Ovary (tissue), 9 donors: ENCODE results near the gene SMIM1. TPM values are rescaled to one million over a fixed set of nuclear protein-coding genes. Genes with fewer than 3 reads are reported as not detected.

ENCODE experiments used
- polyA plus RNA-seq, 2 donors: library from polyadenylated mRNA; stranded (reverse); fragments of 200-250 nt in 1 of 2; fragments of 350-450 nt in 1 of 2; fragmentation: Illumina TruSeq in 1 of 2; extraction: RNeasy Lipid Tissue Mini Kit (QIAGEN cat#74804) in 1 of 2; gene quantifications; one replicate each; pipeline ENCODE4 v1.2.3, GENCODE V29; 2013 to 2014
- small RNA-seq: library from RNA; depleted of rRNA; stranded (forward); fragments of <200 nt; gene quantifications from one replicate; pipeline ENCODE3, GENCODE V24; 2016
- total RNA-seq, 7 donors: library from RNA; depleted of rRNA in 2 of 7; stranded (reverse); fragments of >200 nt in 2 of 7; fragmentation: NEBNext Ultra II Directional in 3 of 7; extraction: Animal tissue kit (Norgen Biotek cat#: 25700) in 3 of 7; gene quantifications; one replicate each; pipeline versions ENCODE4 v1.1.0 to v1.2.4, GENCODE V29; 2016 to 2023
- donor health status: DM: no; HTN: no; CAD: no; lungs with moderate emphysema.
- donor health status: DM: no; HTN: no; CAD: no.
- donor health status: Bipolar disorder and iron deficiency.
- donor health status: DM: yes; HTN: yes; CAD: no.
- donor health status: DM: no; HTN: no; CAD: no.
- donor health status: DM: yes; HTN: yes; CAD: no.

SMIM1 gene
- total and polyA plus RNA-seq, 9 donors, result 7.1 to 22.1 (median 18.7) TPM; not detected in 1

Small RNAs within 50 kb of the gene (small RNA-seq; reads per million reads assigned to genes)
- gene RF02197 (not detected), gene RN7SL574P (not detected)

Other genes starting within 250 kb of the SMIM1 start
- 100 to 1,000 TPM in 1 of 7 donors, 10 to 100 TPM in 5, 1 to 10 TPM in 1; 6.0 to 117 (median 14.6) TPM for gene MEGF6, start 161.2 kb upstream of the SMIM1 start, total RNA-seq
- 10 to 100 TPM in 1 of 2 donors, under 1 TPM in 1; 0.10 to 12.0 TPM for gene MEGF6, start 161.2 kb upstream of the SMIM1 start, polyA plus RNA-seq
- gene TPRG1L, start 147.7 kb upstream of the SMIM1 start, total RNA-seq, result 10 to 100 TPM; 25.3 to 51.1 (median 44.2) TPM
- gene TPRG1L, start 147.7 kb upstream of the SMIM1 start, polyA plus RNA-seq, result 10 to 100 TPM; 40.1 to 71.5 TPM
- 10 to 100 TPM; 10.3 to 16.7 (median 15.8) TPM for gene WRAP73, start 122.6 kb upstream of the SMIM1 start, total RNA-seq
- 10 to 100 TPM in 1 of 2 donors, 1 to 10 TPM in 1; 5.3 to 18.0 TPM for gene WRAP73, start 122.6 kb upstream of the SMIM1 start, polyA plus RNA-seq
- gene TP73, start 120.2 kb upstream of the SMIM1 start, total RNA-seq, result 1 to 10 TPM in 1 of 7 donors, under 1 TPM in 6; 0.13 to 7.5 (median 0.47) TPM
- gene TP73, start 120.2 kb upstream of the SMIM1 start, polyA plus RNA-seq, result under 1 TPM; 0.03 to 0.04 TPM
- gene CCDC27, start 20.3 kb upstream of the SMIM1 start, total RNA-seq, result not detected
- gene CCDC27, start 20.3 kb upstream of the SMIM1 start, polyA plus RNA-seq, result under 1 TPM in 1 of 2 donors, not detected in 1; 0.05 TPM
- 10 to 100 TPM; 26.7 to 60.7 (median 47.6) TPM for gene LRRC47, start 23.7 kb downstream of the SMIM1 start, total RNA-seq
- 10 to 100 TPM; 28.0 to 50.6 TPM for gene LRRC47, start 23.7 kb downstream of the SMIM1 start, polyA plus RNA-seq
- gene CEP104, start 84.5 kb downstream of the SMIM1 start, total RNA-seq, result 10 to 100 TPM; 14.9 to 40.7 (median 37.6) TPM
- 10 to 100 TPM in 1 of 2 donors, 1 to 10 TPM in 1; 7.9 to 39.0 TPM for gene CEP104, start 84.5 kb downstream of the SMIM1 start, polyA plus RNA-seq
- 10 to 100 TPM in 4 of 7 donors, 1 to 10 TPM in 3; 7.6 to 12.8 (median 11.0) TPM for gene DFFB, start 84.7 kb downstream of the SMIM1 start, total RNA-seq
- 1 to 10 TPM; 6.8 to 7.9 TPM for gene DFFB, start 84.7 kb downstream of the SMIM1 start, polyA plus RNA-seq
- 10 to 100 TPM; 12.9 to 23.9 (median 19.5) TPM for gene C1orf174, start 127.5 kb downstream of the SMIM1 start, total RNA-seq
- 10 to 100 TPM; 14.4 to 17.9 TPM for gene C1orf174, start 127.5 kb downstream of the SMIM1 start, polyA plus RNA-seq